ENCODE data around the gene NSDHL.
"Not testable (repeated sequence)": the region's sequence is repeated elsewhere in the genome, so short reads cannot be mapped to it uniquely, and the experiment has no call there.

NSDHL gene

GRCh38 chrX:152823657-152824056, 7.2 kb upstream of the NSDHL start:
- DNase-seq, result no peak
- no peak for TF ChIP-seq POLR2A (IDR thresholded peaks at IDR 0.05; ENCODE audit: low read length)
- no peak for TF ChIP-seq GATA1 (IDR thresholded peaks at IDR 0.05; ENCODE audit: low read depth, low read length)

GRCh38 chrX:152824841-152825374, 6.0 kb upstream of the NSDHL start:
- no peak for DNase-seq
- TF ChIP-seq POLR2A (IDR thresholded peaks at IDR 0.05; ENCODE audit: low read length) (no peak), GATA1 (IDR thresholded peaks at IDR 0.05; ENCODE audit: low read depth, low read length) (no peak)

- DNase-seq, result peak; percentile 40 to 42
- TF ChIP-seq GATA1 (IDR thresholded peaks at IDR 0.05; ENCODE audit: low read depth, low read length) (no peak), POLR2A (IDR thresholded peaks at IDR 0.05; ENCODE audit: low read length) (no peak)
Observed at GRCh38 chrX:152831391-152831790, 528 bp downstream of the NSDHL start.

GRCh38 chrX:152832520-152832919, 1.7 kb downstream of the NSDHL start:
- no peak for TF ChIP-seq POLR2A (IDR thresholded peaks at IDR 0.05; ENCODE audit: low read length)
- no peak for TF ChIP-seq GATA1 (IDR thresholded peaks at IDR 0.05; ENCODE audit: low read depth, low read length)
- DNase-seq, result no peak

- DNase-seq, result no peak
- TF ChIP-seq POLR2A (IDR thresholded peaks at IDR 0.05; ENCODE audit: low read length), result no peak
- TF ChIP-seq GATA1 (IDR thresholded peaks at IDR 0.05; ENCODE audit: low read depth, low read length), result no peak
Observed at GRCh38 chrX:152833378-152833777, 2.5 kb downstream of the NSDHL start.

GRCh38 chrX:152835470-152835869, 4.6 kb downstream of the NSDHL start:
- DNase-seq, result not testable (repeated sequence)

GRCh38 chrX:152842772-152843338, 12.0 kb downstream of the NSDHL start:
- no peak for DNase-seq
- TF ChIP-seq GATA1 (IDR thresholded peaks at IDR 0.05; ENCODE audit: low read depth, low read length), result no peak
- no peak for TF ChIP-seq POLR2A (IDR thresholded peaks at IDR 0.05; ENCODE audit: low read length)

- peak; percentile 35 to 78 for DNase-seq
- TF ChIP-seq GATA1 (IDR thresholded peaks at IDR 0.05; ENCODE audit: low read depth, low read length) (no peak), POLR2A (IDR thresholded peaks at IDR 0.05; ENCODE audit: low read length) (no peak)
Observed at GRCh38 chrX:152843852-152844251, 13.0 kb downstream of the NSDHL start.

- DNase-seq, result no peak
- TF ChIP-seq GATA1 (IDR thresholded peaks at IDR 0.05; ENCODE audit: low read depth, low read length), result no peak
- no peak for TF ChIP-seq POLR2A (IDR thresholded peaks at IDR 0.05; ENCODE audit: low read length)
Observed at GRCh38 chrX:152844256-152844655, 13.4 kb downstream of the NSDHL start.

- no peak for TF ChIP-seq POLR2A (IDR thresholded peaks at IDR 0.05; ENCODE audit: low read length)
- no peak for TF ChIP-seq GATA1 (IDR thresholded peaks at IDR 0.05; ENCODE audit: low read depth, low read length)
- no peak for DNase-seq
Observed at GRCh38 chrX:152845618-152846240, 14.9 kb downstream of the NSDHL start.

- TF ChIP-seq POLR2A (IDR thresholded peaks at IDR 0.05; ENCODE audit: low read length) (no peak), GATA1 (IDR thresholded peaks at IDR 0.05; ENCODE audit: low read depth, low read length) (no peak)
- DNase-seq, result no peak
Observed at GRCh38 chrX:152847281-152847680, 16.4 kb downstream of the NSDHL start.

GRCh38 chrX:152850465-152850864, 19.6 kb downstream of the NSDHL start:
- no peak for DNase-seq
- TF ChIP-seq GATA1 (IDR thresholded peaks at IDR 0.05; ENCODE audit: low read depth, low read length) (no peak), POLR2A (IDR thresholded peaks at IDR 0.05; ENCODE audit: low read length) (no peak)

- TF ChIP-seq POLR2A (IDR thresholded peaks at IDR 0.05; ENCODE audit: low read length), result no peak
- no peak for TF ChIP-seq GATA1 (IDR thresholded peaks at IDR 0.05; ENCODE audit: low read depth, low read length)
- DNase-seq, result no peak
Observed at GRCh38 chrX:152853986-152854385, 23.1 kb downstream of the NSDHL start.

- TF ChIP-seq POLR2A (IDR thresholded peaks at IDR 0.05; ENCODE audit: low read length) (no peak), GATA1 (IDR thresholded peaks at IDR 0.05; ENCODE audit: low read depth, low read length) (no peak)
- no peak for DNase-seq
Observed at GRCh38 chrX:152861116-152861515, 30.3 kb downstream of the NSDHL start.

- no peak for DNase-seq
- no peak for TF ChIP-seq GATA1 (IDR thresholded peaks at IDR 0.05; ENCODE audit: low read depth, low read length)
Observed at GRCh38 chrX:152861826-152862225, 31.0 kb downstream of the NSDHL start.
